ENCODE data around the gene MTFP1.

GRCh38 chr22:30432096-30432495, 6.5 kb downstream of the MTFP1 start:
- TF ChIP-seq CTCF (IDR thresholded peaks at IDR 0.05; ENCODE audit: low read depth, low read length, missing input control) (no peak), FOXA1 (IDR thresholded peaks at IDR 0.05) (no peak), SP1 (IDR thresholded peaks at IDR 0.05) (no peak), GABPA (IDR thresholded peaks at IDR 0.05 in 1 of 2, conservative IDR thresholded peaks at IDR 0.05 in 1 of 2) (no peak), ATF3 (IDR thresholded peaks at IDR 0.05) (no peak), YY1 (IDR thresholded peaks at IDR 0.05) (no peak), RAD21 (IDR thresholded peaks at IDR 0.05) (no peak), TAF1 (conservative IDR thresholded peaks at IDR 0.05) (no peak), JUND (IDR thresholded peaks at IDR 0.05) (no peak), MAX (IDR thresholded peaks at IDR 0.05) (no peak), REST (IDR thresholded peaks at IDR 0.05) (no peak), EGR1 (IDR thresholded peaks at IDR 0.05; ENCODE audit: low read depth in 2 of 2) (no peak), HNF4G (IDR thresholded peaks at IDR 0.05) (no peak)

Measured in liver (tissue), 3 donors.